Smooth muscle cell (in vitro differentiated cells): ENCODE results near the gene ESRRA. TPM values are rescaled to one million over a fixed set of nuclear protein-coding genes. Genes with fewer than 3 reads are reported as not detected.

Experiments
- DNase-seq: peaks from one replicate; lab custom pipeline; 2025; ENCODE audit not compliant: unreplicated experiment; lab: John Stamatoyannopoulos, UW
- H2AFZ ChIP-seq: fragments of 200-600 bp; sonication (generic); 2 replicates; pipeline ENCODE4 v1.6.0; 2016; ENCODE audit warnings: antibody characterized with exemption, low read depth, mild to moderate bottlenecking
- H3F3A ChIP-seq: fragments of 200-600 bp; sonication (generic); 2 replicates; pipeline ENCODE4 v1.6.0; 2017; ENCODE audit warnings: antibody characterized with exemption, low read depth
- H3K27ac ChIP-seq: fragments of 200-600 bp; sonication (generic); 2 replicates; pipeline ENCODE4 v1.5.1; 2016; ENCODE audit warnings: low read depth, mild to moderate bottlenecking
- H3K27me3 ChIP-seq: fragments of 200-600 bp; sonication (generic); 2 replicates; pipeline ENCODE4 v1.6.1; 2016; ENCODE audit warnings: low read depth, mild to moderate bottlenecking
- H3K36me3 ChIP-seq: fragments of 200-600 bp; sonication (generic); 2 replicates; pipeline ENCODE4 v1.5.1; 2016; ENCODE audit warnings: low read depth
- H3K4me1 ChIP-seq: fragments of 200-600 bp; sonication (generic); 2 replicates; pipeline ENCODE4 v1.5.1; 2016; ENCODE audit warnings: low read depth
- H3K4me2 ChIP-seq: fragments of 200-600 bp; sonication (generic); 2 replicates; pipeline ENCODE4 v1.6.0; 2016; ENCODE audit warnings: mild to moderate bottlenecking
- H3K4me3 ChIP-seq: fragments of 200-600 bp; sonication (generic); 2 replicates; pipeline ENCODE4 v1.5.1; 2016; ENCODE audit warnings: mild to moderate bottlenecking
- H3K79me2 ChIP-seq: fragments of 200-600 bp; sonication (generic); 2 replicates; pipeline ENCODE4 v1.6.0; 2016; ENCODE audit warnings: low read depth, mild to moderate bottlenecking
- H3K9ac ChIP-seq: fragments of 200-600 bp; sonication (generic); 2 replicates; pipeline ENCODE4 v1.6.0; 2016; ENCODE audit warnings: low read depth
- H3K9me3 ChIP-seq: fragments of 200-600 bp; sonication (generic); replicated peaks from 2 replicates; pipeline ENCODE4 v1.5.1; 2016; ENCODE audit warnings: low read depth
- H4K20me1 ChIP-seq: fragments of 200-600 bp; sonication (generic); 2 replicates; pipeline ENCODE4 v1.6.0; 2016; ENCODE audit warnings: low read depth
- WGBS: methylation state at CpG from one replicate; pipeline ENCODE4 v1.1.7; 2016; ENCODE audit warnings: low lambda C conversion rate; 5-methylcytosine and 5-hydroxymethylcytosine counted together
- polyA plus RNA-seq: library from polyadenylated mRNA; unstranded; fragments of >200 nt; fragmentation: Nextera tagmentation; extraction: Ambion mirVana; gene quantifications from 2 replicates; pipeline ENCODE4 v1.2.1, GENCODE V29; 2016
- total RNA-seq: library from RNA; depleted of rRNA; stranded (reverse); fragments of >200 nt; gene quantifications from 2 replicates; pipeline ENCODE4 v1.2.3, GENCODE V29; 2014
- TF ChIP-seq, protein P1 (sequence below): fragments of 200-600 bp; sonication (generic); IDR thresholded peaks from 2 replicates; pipeline ENCODE4 v1.5.1; 2017; ENCODE audit warnings: borderline replicate concordance, mild to moderate bottlenecking, antibody characterized with exemption; ENCODE audit not compliant: insufficient read depth, poor library complexity, severe bottlenecking

ESRRA gene
- total and polyA plus RNA-seq, 2 experiments from 2014 or later: 8.0 to 16.7 TPM

DNA sequence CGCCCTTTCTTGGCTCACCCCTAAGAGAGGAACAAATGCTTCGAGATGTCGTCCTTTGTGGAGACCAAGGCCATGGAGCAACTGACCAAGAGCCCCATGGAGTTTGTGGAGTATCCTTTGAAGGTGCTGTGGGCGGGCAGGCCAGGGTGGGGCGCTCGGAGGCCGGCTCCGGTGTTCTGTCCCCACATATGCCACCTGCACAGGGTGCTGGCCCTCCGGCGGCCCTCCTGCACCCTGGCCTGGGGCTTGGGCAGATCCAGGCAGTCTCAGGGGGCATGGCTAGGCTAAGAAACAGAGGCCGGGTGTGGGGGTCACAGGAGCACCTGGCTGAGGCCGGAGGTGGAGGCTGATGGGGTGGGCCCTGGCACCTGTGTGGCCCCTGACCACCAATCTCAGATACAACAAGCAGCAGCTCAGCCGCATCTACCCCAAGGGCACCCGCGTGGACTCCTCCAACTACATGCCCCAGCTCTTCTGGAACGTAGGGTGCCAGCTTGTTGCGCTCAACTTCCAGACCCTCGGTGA, 43.7 kb upstream of the ESRRA start:
- TF ChIP-seq, protein P1, sequence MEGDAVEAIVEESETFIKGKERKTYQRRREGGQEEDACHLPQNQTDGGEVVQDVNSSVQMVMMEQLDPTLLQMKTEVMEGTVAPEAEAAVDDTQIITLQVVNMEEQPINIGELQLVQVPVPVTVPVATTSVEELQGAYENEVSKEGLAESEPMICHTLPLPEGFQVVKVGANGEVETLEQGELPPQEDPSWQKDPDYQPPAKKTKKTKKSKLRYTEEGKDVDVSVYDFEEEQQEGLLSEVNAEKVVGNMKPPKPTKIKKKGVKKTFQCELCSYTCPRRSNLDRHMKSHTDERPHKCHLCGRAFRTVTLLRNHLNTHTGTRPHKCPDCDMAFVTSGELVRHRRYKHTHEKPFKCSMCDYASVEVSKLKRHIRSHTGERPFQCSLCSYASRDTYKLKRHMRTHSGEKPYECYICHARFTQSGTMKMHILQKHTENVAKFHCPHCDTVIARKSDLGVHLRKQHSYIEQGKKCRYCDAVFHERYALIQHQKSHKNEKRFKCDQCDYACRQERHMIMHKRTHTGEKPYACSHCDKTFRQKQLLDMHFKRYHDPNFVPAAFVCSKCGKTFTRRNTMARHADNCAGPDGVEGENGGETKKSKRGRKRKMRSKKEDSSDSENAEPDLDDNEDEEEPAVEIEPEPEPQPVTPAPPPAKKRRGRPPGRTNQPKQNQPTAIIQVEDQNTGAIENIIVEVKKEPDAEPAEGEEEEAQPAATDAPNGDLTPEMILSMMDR: no peak
- Histone ChIP-seq H3K4me2 (no peak overlapping the region), H2AFZ (no peak overlapping the region), H3K4me3 (no peak overlapping the region), H3K9ac (no peak overlapping the region), H3K36me3 (no peaks in the 10 kb centered on the region), H3F3A (no peaks in the 10 kb centered on the region), H3K79me2 (no peaks in the 10 kb centered on the region), H3K27me3 (no peaks in the 10 kb centered on the region), H3K9me3 (no peaks in the 10 kb centered on the region), H3K4me1 (no peaks in the 10 kb centered on the region), H4K20me1 (peaks cover 1% of the 10 kb centered on the region), H3K27ac (no peak overlapping the region)
- WGBS: 99% methylated on average over 11 of the region's 18 CpGs
- no peak for DNase-seq

DNA sequence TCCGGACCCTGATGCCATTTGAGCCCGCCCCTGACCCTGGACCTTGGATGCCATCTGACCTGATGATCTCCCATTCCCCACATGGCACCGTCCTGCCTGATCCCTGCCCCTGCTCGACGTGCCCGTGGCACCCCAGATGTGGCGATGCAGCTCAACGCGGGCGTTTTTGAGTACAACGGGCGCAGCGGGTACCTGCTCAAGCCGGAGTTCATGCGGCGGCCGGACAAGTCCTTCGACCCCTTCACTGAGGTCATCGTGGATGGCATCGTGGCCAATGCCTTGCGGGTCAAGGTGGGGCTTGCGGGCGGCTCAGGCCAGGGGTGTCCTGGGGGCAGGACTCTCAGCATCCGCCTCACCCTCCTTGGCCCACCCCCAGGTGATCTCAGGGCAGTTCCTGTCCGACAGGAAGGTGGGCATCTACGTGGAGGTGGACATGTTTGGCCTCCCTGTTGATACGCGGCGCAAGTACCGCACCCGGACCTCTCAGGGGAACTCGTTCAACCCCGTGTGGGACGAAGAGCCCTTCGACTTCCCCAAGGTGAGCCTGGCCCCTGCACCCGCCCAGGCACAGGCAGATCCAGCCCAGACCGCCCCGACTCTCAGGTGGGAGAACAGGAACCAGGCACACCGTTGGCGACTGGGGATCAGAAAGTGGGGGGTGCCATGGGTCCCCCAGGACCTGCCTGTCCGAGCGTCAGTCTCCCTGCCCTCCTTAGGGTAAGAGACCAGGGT, 42.9 kb upstream of the ESRRA start:
- WGBS: 96% methylated on average over 41 of the region's 42 CpGs
- peak overlapping the region; percentile 44 for H3K27ac ChIP-seq
- H3K36me3 ChIP-seq: no peaks in the 10 kb centered on the region
- no peak overlapping the region for H3K9ac ChIP-seq
- no peaks in the 10 kb centered on the region for H3F3A ChIP-seq
- no peaks in the 10 kb centered on the region for H4K20me1 ChIP-seq
- H3K9me3 ChIP-seq: no peaks in the 10 kb centered on the region
- no peaks in the 10 kb centered on the region for H3K4me1 ChIP-seq
- no peak overlapping the region for H3K4me3 ChIP-seq
- no peaks in the 10 kb centered on the region for H3K79me2 ChIP-seq
- no peaks in the 10 kb centered on the region for H3K27me3 ChIP-seq
- DNase-seq: no peak
- no peak overlapping the region for H2AFZ ChIP-seq
- H3K4me2 ChIP-seq: no peak overlapping the region
- TF ChIP-seq, protein P1: no peak

DNA sequence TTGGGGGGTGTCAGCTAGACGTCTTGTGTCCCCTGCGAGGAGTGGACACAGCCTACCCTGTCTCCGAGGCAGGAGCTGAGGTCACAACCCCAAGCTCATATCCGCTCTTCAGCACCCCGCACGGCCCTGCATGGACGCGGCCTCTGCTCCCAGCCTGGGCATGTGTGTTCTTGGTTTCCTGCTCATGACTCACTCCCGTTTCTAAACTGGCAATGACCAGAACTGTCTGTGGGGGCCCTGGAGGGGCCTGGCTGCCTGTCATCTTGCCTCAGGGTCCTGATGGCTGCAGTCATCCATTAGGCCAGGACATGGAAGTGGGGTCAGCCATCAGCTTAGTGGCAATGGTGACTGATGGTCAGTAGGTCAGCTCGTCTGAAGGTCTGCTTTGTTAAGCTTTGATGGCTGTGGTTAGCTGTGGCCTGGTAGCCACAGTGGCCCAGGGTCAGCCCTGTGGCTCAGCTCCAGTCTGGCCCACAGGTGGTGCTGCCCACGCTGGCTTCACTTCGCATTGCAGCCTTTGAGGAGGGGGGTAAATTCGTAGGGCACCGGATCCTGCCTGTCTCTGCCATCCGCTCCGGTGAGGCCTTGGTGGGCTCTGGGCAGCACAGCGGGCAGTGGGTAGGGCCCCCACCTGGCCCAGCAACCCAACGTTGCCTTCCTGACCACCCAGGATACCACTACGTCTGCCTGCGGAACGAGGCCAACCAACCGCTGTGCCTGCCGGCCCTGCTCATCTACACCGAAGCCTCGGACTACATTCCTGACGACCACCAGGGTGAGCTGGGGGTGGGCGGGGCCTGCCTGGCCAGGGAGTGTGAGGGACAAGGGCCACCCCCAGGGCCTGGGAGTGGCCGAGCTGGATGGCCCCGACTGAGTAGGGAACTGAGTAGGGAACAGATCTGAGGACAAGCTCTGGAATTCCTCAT, 42.0 kb upstream of the ESRRA start:
- WGBS: 58% methylated on average over 29 of the region's 29 CpGs
- H3F3A ChIP-seq: no peaks in the 10 kb centered on the region
- H3K36me3 ChIP-seq: no peaks in the 10 kb centered on the region
- peak overlapping the region; percentile 44 for H3K27ac ChIP-seq
- H4K20me1 ChIP-seq: no peaks in the 10 kb centered on the region
- no peaks in the 10 kb centered on the region for H3K79me2 ChIP-seq
- DNase-seq: no peak
- H3K4me2 ChIP-seq: peak overlapping the region; percentile 27
- H3K9ac ChIP-seq: no peak overlapping the region
- no peak overlapping the region for H2AFZ ChIP-seq
- no peaks in the 10 kb centered on the region for H3K4me1 ChIP-seq
- no peaks in the 10 kb centered on the region for H3K27me3 ChIP-seq
- TF ChIP-seq, protein P1: no peak
- H3K4me3 ChIP-seq: no peak overlapping the region
- H3K9me3 ChIP-seq: no peaks in the 10 kb centered on the region
